HG03469 (cell line): ENCODE results near the gene CACNA1C.

Experiments
- ATAC-seq: cut with Tn5 transposase; IDR thresholded peaks from one replicate; pipeline ENCODE4 v1.9.1; 2021; ENCODE audit warnings: mild to moderate bottlenecking, moderate library complexity, moderate number of reproducible peaks; ENCODE audit not compliant: unreplicated experiment

CACNA1C gene

DNA sequence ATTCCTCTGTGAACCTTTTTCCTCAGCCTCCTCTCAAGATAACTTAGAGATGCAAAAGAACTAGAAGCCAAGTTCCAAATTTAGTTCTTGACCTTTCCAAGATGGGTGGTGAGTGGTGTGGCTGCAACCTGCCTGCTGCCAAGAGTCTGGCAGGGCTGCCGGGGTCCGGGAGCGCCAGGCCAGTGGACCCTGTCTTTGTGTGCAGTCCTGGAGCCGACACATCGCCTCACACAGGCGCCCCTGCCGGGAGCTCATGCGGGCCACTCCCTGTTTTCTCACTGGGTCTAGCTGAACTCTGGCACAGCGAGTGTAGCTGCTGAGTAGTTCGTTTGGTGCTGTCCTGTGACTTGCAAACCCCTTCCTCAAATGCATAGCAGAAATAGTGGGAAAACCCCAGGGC is 84.9 kb downstream of the CACNA1C start:
- no peak for ATAC-seq

GRCh38 chr12:2138294-2138693 is 85.5 kb downstream of the CACNA1C start:
- ATAC-seq: no peak

DNA sequence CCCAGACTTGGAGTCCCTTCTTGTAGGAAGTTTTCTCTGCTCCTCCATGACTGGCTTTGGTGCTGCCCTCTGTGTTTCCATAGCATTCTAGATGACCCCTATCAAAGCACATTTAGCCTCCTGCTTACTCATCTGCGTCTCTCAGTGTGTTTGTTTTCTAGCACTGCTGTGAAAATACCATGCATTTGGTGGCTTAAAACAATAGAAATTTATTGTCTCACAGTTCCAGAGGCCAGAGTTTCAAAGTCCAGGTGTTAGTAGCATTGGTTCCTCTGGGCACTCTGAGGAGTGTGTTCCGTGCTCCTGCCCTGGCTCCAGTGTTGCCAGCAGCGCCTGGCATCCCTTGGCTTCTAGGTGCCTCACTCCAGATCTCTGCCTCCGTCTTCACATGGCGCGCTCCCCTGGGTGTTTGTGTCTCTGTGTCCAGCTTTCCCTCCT is 86.1 kb downstream of the CACNA1C start:
- ATAC-seq: no peak

DNA sequence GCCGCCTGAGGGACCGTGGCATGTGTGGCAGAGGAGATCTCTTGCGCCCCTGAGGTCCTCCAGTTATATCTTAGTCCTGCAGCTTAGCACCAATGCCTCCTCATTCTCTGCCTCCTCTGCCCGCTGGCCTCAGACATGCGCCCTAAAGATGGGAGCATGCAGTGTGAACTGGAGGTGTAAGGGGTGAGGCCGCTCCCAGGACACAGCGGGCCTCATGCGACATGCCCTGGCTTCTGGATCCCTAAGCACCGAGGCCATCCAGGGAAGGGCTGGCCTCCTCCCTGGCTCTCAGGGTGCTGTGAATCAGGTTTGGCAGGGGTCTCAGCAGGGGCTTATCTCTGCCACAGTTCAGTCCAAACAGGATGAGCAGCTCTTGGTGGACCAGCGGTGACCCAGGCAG is 86.9 kb downstream of the CACNA1C start:
- ATAC-seq: no peak

GRCh38 chr12:2140858-2141519 is 88.2 kb downstream of the CACNA1C start:
- ATAC-seq: no peak

DNA sequence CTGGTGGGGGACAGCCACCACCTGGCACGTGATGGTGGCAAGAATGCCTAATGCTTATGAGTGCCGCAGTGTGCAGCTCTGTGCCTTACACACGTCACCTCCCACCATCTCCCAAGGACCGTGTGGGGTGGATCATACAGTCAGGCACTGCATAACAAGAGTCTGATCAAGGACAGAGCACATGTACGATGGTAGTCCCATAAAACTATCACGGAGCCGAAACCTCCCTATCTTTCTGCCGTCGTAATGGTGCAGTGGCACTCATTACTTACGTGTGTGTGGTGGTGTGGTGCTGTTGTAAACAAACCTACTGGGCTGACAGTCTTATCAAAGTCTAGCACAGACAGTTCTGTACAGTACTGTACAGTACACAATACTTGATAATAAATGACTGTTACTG is 89.3 kb downstream of the CACNA1C start:
- no peak for ATAC-seq

DNA sequence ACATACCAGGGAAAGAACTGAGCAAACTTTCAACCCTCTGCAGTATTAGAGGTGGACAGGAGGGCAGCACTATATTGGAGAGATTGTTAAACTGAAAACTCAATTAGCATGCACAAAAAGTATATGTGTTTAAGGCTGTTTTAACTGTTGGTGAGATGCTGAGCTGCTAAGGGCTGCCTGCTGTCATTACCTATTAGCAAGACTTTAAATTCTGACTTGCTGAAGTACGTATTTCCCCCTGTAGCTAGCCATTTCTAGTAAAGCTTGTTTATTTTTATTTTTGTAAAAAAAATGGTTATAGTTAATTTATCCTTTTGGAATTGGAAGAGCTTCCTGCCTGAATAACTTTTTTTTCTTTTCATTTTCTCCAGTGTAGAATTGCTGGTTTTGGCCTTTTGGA is 92.2 kb downstream of the CACNA1C start:
- ATAC-seq: no peak

DNA sequence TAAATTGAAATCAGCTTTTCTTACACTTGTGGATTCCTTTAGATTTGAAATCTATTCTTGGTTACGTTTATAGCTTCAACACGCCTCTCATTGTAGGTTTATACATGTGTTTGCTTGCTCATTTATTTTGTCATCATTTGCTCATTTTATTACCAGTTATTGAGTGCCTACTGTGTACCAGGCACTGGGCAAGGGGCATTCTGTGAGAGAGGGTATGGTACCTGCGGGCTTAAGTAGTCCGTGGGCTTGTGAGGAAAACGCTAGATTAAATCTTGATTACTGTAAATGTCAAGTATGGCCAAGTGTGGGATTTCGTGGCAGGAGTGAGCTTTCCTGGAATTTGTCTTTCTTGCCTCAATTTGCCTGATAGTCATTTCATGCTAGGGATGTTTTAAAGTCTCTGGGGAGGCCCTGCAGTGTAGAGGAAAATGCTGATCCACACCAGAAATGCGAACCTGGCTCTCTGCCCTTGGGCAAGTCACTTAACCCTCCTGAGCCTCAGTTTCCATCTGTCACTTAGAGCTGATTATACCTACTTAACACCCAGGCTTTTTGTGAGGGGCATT is 92.7 kb downstream of the CACNA1C start:
- no peak for ATAC-seq

- no peak for ATAC-seq
Observed at GRCh38 chr12:2147335-2147734, 94.5 kb downstream of the CACNA1C start.

GRCh38 chr12:2149091-2149490 is 96.3 kb downstream of the CACNA1C start:
- no peak for ATAC-seq

DNA sequence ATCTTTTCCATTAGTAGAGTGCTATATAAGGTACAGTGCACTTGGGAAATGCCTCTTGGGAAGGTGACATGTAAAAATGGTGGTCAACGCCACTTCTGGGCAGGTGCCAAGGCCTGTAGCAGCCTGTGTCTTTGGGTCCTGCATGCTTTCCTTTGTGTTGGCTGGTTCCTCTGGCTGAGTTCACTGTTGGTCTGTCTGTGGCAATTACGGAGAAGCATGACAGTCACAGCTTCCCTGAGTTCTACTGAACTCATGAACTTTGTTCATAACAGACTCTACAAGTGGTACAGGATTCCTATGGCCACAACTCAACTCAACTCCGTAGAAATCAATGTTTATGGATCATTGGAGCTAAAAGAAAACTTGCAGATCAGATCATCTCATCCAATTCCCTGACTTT is 98.0 kb downstream of the CACNA1C start:
- ATAC-seq: no peak

DNA sequence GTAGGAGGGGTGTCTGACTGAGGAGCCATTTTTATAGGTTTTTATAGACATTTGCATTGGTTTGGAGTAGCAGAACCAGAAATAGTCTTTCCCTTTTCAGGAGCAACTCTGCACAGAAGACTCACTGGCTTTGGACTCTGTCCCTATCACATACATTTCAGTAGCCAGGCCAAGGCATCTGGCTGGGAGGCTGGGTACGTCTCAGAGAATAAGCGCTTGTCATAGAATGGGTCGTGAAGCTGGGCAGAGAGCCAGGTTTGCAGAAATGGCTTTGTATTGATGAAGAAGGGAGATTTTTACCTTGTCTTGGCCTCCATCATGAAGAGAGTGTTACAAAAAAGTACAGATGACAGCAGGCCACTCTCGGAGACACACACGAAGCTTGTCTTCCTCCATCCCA is 98.6 kb downstream of the CACNA1C start:
- ATAC-seq: no peak

GRCh38 chr12:2152134-2152533 is 99.3 kb downstream of the CACNA1C start:
- no peak for ATAC-seq

- no peak for ATAC-seq
Observed at GRCh38 chr12:2154050-2154449, 101.3 kb downstream of the CACNA1C start.

DNA sequence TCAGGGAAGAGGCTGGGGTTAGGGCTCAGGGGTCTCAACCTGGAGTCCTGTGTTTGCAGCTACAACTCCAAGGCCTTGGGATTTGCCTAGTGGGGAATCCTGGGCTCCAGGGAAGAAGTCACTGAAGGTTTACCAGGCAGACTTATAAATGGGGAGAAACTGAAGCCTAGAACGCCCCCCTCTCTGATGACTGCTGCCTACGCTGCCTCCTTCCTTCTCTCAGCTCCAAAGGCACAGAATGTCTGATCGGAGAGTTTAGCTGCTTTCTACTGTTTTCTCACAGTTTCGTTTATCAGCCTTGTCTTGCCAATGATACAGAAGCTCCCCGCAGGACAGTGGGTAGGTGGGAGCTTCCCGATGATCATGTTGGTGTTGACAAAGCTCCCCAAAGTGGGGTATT is 101.7 kb downstream of the CACNA1C start:
- ATAC-seq: no peak

DNA sequence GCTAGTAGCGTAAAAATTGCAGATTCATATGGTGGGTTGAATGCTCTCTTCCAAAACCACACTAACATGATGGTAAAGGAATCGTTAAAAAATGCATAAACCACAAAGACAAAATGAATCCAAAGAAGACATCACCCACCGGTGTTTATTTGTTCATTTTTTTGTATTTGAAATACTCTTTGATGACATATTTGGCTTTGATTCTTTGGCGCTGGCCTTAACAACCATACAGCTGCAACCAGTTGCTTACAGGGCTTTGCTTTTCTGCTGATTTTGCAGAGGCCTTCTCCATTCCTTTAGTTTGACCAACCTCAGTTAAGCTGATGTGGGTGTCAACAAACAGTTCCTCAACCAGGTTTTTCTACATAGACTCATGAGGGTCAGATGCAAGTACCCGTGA is 103.5 kb downstream of the CACNA1C start:
- ATAC-seq: no peak

GRCh38 chr12:2160043-2160442 is 107.3 kb downstream of the CACNA1C start:
- no peak for ATAC-seq

GRCh38 chr12:2161473-2161872 is 108.7 kb downstream of the CACNA1C start:
- ATAC-seq: no peak

GRCh38 chr12:2163177-2163941 is 110.6 kb downstream of the CACNA1C start:
- ATAC-seq: no peak

DNA sequence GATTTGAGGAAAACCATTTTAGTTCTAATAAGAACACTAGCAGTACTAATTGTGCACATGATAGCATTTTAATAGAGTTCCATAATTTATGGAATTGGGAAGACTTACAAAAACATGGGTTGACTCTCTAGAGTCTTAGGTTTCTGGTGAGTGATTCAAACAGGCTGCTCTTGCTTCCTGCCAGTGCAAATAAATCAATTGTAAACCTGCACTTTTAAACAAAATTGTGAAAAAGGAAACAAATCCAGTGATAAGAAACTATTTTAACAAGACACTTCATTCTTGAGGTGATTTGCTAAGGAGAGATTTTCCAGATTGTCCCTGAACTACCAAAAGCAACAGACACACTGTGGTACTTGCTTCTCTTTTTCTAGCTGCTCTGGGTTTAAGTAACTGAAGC is 112.2 kb downstream of the CACNA1C start:
- no peak for ATAC-seq

DNA sequence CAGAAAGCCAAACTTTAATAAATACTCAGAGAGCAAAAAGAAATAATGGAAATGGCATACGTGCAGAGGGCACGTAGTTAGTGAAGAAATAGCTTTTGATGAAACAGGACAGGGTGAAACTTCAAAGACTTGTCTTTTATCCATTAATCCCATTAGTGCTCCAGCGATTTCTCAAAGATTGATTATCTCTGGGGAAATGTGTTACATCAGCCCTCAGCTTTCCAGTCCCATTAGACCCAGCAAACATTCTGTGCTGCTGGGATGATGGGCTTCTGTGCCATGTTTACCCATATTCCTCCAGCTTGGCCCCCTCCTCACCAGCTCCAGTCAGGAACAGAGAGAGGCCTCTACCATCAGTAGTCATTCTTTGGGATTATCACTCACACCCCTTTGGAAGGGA is 113.1 kb downstream of the CACNA1C start:
- ATAC-seq: no peak

DNA sequence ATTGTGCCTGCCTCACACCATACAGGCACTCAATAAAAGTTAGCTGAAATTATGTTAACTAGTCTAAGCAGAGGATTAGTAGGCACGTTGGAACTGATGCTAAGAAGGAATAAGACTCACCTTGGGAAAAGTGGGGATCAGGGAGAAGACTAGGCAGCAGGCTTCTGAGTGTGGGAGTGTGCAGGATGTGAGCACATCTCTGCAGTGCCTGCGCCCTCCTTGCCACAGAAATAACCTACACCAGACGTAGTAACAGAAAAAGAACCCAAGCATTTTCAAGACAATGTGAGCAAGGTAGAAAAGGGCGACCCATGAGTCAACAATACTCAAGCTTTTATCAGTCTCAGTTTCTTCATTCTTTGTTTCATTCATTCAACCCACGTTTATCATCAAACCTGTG is 113.9 kb downstream of the CACNA1C start:
- ATAC-seq: no peak
